Measurements from ENCODE around the gene HEXIM1.

HEXIM1 gene

DNA sequence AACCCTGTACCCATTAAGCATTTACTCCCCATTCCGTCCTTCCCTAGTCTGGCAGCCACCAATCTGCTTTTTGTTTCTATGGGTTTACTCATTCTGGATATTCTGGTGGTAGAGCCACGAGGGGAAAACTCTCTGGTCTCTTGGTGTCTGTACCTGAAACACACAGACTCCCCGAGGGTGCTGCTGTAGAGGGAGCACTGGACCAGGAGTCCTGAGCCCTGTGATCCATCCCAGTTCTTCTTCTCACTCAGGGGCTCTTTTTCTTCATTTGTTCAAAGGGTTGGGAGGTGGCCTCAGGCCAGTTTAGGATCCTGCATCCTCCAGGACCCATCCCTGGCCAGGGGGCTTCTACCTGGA, 27.5 kb downstream of the HEXIM1 start:
- no peak for DNase-seq

DNA sequence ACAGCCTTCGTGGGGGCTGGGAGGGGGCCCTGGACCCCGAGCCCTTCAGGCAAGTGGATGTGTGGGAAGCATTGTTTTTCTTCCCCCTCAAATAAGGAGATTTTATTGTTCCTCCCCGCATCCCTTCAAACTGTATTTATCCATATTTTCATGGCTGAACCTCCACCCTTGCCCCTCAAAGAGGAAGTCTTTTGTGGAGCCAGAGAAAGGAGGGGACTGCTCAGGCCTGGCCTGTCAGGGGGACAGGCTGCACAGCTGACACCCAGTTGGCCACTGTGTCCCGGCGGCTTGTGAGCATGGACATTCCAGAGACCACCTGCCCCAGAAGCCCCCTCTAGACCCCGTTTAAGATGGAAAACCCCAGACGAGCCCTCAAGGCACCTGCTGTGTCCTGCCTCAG, 29.3 kb downstream of the HEXIM1 start:
- no peak for DNase-seq

DNA sequence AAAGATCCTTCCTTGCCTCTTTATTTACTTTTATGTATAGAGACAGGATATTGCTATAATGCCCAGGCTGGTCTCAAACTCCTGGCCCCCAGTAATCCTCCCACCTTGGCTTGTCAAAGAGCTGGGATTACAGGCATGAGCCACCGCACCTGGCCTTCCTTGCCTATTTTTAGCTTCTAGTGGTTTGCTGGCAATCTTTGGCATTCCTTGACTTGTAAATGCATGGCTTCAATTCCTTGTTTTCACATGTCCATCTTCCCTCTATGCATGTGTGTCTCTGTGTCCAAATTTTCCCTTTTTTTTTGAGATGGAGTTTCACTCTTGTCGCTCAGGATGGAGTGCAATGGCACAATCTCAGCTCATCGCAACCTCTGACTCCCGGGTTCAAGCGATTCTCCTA, 35.9 kb downstream of the HEXIM1 start:
- DNase-seq, result no peak

DNA sequence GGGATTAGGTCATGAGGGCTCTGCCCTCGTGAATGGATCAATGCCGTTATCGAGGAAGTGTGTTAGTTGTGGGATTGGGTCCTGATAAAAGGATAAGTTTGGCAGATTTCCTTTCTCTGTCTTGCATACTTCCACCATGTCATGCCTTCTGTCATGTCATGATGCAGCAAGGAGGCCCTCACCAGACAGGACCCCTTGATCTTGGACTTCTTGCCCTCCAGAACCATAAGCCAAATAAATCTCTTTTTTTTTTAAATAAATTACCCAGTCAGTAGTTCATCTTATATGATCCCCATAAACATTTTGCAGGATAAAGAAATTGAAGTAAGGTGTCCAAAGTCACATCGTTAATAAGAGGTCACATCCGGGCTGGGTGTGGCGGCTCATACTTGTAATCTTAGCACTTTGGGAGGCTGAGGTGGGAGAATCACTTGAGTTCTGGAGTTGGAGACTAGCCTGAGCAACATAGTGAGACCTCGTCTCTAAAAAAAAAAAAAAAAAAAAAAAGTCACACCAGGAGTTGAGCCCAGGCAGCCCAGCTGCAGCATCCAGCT, 38.6 kb downstream of the HEXIM1 start:
- no peak for DNase-seq

DNA sequence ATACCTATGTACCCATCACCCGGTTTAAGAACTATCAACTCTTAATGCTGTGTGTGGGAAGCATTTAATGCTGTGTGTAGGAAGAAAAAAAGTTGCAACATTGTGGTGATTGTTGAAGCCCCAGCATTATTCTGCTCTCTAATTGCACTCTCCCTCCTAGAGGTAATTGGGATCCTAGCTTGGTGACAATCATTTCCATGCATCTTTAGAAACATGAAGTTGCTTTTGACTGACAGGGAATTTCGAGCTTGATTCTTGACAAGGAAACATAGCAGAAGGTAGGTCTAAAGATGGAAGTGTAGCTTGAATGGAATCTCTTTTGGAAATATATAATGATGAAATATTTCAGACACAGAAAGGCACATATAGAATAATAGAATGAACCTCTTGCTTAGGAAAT, 40.7 kb downstream of the HEXIM1 start:
- DNase-seq, result no peak

DNA sequence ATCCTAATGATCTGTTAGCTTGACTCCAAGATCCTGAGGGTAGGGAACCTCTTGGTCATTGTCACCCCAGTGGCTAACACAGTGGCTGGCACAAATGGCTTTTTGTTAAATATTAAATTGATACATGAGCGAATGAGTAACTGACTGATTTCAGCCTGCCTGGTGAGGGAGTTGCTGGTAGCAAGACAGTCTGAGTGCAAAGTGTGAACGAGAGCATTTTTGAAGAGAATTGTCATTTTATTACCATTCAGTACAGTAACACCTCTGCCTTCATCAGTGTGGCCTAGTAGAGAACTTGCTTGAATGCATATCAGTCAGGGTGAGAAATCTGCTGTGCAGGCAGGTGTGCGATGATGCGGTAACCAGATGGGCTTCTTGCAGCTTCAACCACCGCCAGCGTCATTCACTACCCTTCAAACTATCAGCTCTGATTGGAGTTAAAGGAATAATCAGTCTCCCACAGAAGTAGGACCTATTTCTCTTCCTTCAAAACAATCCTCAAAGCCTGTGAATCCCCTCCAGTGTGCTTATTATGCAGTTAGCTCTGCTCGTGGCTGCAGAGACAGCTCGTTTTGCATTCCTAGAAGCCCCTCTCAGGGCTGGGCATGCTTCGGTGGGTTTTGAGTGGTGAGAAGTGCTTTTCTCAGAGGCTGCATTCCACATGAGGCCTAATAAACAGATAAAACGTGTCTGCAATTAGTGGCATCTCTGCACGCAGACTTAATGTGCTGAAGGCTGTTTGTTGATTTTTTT, 42.4 kb downstream of the HEXIM1 start:
- DNase-seq, result peak; percentile 8

DNA sequence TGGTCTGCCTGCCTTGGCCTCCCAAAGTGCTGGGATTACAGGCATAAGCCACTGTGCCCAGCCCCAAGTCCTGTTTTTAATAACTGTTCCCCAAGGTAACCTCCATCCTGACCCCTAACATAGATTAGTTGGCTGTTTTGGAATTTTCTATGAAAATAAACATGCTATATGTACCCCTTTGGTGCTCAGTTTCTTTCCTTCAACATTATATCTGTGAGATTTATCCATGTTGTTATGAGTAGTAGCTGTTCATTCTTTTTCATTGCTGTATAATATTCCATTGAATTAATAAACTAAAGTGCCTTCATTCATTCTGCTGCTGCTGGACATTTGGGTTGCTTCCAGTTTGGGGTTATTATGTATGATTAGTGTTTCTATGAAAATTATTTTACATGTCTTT, 47.1 kb downstream of the HEXIM1 start:
- no peak for DNase-seq

DNA sequence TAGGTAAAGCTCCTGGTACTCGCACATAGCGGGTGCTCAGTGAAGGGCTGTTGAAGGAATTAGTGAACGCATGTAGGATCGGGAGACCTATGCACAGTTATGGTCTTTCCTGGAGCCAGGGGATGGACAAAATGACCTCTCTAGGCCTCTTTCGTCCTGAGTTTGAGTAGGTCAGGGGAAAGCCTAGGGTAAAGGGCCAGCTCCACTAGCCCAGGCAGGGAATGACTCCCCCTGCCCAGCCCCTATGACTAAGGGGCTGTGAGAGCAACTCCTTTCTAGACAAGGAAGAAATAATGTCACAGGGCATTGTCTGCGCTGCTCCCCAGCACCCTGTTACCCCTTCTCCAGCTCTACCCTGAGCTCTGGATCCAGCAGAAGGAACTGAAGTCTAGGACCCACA, 48.8 kb downstream of the HEXIM1 start:
- DNase-seq, result no peak

DNA sequence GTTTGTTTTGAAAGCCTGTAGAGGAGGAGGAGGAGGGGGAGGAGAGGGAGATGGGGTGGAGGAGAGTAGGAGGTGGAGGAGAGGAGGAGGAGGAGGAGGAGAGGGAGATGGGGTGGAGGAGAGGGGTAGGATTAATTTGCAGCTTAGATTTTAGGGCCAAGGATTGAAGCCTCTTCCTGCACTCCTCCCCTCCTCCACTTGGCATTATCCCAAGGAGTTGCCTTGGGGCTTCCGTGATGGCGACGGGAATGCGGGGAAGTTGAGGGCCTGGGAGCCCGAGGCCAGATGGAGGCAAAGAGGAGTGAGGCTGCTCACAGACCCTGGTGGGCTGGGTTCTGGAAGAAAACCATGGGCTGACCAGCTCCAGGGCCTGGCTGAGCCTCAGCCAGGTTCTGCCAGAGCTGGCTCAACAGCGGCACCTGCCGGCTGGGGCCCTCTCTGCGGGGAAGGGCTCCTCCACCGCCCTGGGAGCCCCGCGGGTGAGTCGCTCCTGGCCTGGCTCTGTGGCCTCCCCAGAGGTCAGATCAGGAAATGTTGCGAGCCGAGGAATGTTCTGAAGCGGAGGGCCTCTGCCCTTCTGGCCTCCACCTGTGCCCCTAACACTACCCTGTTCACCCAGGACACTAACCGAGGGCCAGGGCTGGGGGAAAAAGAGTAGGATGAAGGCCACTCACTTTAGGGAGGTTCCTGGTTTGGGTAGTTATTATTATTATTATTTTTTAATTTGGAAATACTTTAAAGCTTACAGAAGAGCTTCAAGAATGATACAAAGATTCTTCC, 49.5 kb downstream of the HEXIM1 start:
- DNase-seq, result peak; percentile 64

DNA sequence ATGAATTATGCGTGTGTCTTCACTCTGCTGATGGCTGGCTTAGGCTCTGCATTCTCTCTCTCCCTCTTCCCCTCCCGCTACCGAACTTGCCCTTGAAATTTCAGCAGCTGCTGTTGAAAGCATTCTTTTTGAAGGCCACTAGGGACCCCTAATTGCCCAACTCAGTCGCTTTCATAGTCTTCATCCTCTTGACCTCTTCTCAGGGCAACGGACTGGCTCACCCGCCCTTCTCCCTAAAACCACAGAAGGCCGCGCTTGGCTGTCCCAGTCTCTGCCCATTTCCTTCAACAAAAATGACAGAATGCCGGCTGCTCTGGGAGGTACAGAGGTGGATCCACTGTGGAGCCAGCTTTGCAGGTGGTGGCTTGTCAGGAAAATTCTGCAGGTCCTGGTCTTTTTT, 52.4 kb downstream of the HEXIM1 start:
- DNase-seq, result no peak

DNA sequence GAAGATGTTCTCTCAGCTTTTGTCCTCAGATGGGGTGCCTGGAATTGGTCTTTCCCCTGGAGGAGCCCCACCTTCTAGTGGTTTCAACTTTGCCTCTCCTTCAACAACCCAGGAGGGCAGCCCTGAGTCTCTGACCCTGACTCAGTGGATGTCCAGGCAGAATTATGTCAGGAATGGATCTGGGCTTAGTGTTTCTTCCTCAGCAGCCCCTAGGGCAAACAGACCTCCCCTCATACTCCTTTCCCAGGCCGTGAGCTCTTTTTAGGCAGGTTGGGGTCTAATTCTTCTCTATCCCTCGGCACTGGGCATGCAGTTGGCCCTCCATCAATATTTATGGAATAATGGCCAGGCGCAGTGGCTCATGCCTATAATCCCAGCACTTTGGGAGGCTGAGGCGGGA, 53.2 kb downstream of the HEXIM1 start:
- no peak for DNase-seq

Measured in NCI-H1694 treated with DMSO at 0.1 percent for 48 hours (cell line).